Activated CD8-positive, alpha-beta memory T cell treated with anti-CD3 and anti-CD28 coated beads, Interleukin-2, amount 50 U/mL, for 1 hour (primary cell): Measurements from ENCODE around the gene PTPRK.

ENCODE experiments used
- DNase-seq: peaks from one replicate; pipeline ENCODE4 v3.0.0-alpha.2; 2020; ENCODE audit errors: extremely low read depth

The PTPRK gene

DNA sequence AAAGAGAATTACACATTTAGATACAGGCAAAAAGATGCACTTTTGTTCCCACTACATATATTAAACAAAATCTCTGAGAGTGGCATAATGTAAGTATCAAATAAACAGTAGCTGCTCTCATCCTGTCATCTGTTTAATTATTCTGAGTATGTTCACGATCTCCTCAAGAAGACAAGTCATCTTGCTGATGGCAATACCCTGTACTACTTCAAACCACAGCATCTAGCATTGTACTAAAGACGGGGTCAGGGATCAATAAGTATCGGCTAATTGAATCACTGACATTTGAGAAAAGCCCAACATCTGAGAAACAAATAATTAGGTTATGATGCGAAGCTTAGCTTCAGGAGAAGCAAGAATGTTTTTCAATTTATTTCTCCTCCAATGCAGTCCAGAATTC lies 175.1 kb downstream of the PTPRK start:
- no peak for DNase-seq

DNA sequence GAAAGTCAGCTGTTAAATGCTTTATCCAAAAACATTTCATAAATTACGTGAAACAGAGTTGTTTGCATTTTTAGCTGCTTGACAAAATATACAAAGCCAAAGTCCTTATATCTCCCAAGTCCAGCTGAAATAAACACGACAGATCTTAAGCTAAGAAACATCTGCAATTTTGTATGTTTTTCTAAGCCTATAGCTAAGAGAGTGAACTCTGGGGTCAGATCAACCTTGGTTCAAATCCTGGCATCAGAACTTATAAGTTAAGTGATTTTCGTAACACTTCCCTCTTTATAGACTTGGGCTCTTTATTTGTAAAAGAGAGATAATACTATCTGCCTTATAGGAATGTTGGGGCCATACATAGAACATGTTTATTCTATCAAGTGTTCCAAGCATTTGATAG lies 176.7 kb downstream of the PTPRK start:
- DNase-seq = no peak

DNA sequence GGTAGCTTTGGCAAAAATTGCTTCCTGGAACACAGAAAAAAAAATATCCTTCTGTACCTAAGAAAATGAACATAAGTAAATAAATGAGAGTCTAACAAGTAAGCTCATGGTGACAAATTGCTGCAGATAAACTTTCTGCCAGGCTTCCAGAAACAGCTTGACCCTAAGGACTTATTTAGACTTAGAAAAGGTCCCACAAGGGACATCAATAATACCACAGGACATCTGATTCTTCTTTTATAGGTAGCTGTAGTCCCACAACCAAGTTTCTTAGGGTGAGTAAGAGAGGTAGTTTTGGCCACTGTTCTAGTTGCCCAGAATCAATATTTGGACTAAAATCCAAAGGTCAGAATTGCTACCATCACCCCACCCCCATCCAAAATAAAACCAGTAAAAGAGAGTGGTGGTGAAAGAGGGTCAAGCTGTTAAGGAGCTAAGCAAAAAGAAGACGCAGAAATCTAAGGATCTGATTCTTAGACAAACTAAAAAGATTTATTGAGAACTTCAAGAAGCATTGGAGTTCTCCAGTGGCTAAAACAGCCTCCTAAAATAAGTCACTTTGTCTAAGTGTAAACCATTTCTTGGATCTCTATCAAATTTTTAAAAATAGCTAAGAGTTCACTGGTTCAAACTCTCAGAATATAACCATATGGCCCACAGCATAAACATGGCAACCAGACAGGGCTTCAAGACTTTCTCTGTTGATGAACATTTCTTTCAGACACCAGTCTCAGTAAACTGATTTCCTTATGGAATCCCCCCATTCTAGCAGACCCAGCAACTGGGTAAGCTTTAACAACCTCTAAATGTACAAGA lies 180.6 kb downstream of the PTPRK start:
- no peak for DNase-seq

DNA sequence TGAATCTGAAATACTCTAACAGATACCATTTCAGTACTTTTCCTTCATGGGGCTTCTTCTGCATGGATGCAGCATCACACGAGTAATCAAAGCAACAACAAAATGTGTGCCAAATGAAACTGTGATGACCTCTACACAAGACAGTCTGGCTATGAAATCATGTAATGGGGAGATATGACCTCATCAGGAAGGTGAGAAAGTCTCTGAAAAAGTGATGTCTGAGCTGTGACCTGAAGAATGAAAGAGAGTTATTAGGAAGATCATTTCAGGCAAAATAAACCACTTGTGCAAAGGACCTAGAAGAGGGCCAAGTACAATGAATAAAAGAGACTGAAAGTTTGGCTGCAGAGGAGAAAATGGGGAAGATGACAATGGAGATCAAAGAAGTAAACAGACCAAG lies 182.8 kb downstream of the PTPRK start:
- no peak for DNase-seq

DNA sequence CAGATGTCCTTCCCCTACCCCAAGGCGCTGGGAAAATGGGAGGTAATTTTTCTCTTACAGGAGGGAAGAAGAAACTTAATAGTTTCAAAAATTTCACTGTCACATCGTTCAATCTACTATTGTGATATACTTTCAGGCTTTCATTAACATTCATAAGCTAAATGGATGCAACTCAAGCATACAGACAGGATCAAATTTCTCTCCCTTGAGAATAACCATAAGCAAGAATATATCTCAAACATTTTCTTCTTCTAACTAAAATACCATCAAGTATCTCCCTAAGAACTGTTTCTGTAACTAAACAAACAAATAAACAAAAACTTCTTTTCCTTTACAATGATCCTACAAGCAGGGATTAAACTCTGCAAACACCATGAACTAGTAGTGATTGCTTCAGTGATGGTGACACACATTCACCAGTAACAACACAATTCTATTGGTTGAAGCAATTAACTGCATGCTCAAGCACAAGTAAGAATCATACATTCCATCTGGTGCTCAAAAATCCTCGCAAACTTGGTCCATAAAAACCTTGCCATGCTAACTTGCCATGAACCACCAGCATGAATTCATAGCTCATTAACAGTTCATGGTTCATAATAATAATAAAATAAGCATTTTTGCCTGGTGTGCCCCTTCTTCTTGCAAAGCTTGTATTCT lies 183.8 kb downstream of the PTPRK start:
- DNase-seq = no peak

DNA sequence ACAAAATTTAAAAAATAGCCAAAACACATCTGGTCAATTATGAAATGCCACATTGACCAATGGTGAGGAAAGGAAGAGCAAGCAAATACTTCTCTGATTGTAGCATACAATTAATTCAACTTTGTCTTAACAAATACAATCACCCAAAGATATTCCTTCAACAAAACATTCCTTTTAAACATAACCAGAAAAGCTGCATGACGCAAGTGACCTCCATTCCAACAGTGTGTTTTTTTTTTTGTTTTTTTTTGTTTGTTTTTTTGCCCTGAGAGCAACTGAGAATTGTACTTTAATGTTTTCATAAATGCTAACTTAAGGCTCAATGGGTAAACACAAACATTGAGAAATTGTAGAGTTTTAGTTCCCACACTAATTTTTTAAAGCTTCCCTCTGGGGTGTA lies 184.4 kb downstream of the PTPRK start:
- DNase-seq = no peak

DNA sequence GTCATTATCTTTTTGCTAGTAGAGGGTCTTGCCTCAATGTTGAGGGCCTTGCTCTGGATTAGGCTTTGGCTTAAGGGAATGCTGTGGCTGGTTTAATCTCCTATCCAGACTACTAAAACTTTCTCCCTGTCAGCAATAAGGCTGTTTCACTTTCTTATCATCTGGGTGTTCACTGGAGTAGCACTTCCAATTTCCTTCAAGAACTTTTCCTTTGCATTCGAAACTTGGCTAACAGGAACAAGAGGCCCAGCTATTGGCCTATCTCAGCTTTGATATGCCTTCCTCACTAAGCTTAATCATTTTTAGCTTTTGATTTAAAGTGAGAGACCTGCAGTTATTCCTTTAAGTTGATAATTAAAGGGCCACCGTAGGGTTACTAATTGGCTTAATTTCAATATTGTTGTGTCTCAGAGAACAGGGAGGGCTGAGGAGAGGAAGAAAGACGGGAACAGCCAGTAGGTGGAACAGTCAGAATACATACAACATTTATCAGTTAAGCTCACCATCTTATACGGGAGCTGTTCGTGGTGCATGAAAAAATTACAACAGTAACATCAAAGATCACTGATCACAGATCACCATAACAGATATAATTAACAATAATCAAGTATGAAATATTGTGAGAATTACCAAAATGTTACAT lies 186.7 kb downstream of the PTPRK start:
- DNase-seq = no peak

DNA sequence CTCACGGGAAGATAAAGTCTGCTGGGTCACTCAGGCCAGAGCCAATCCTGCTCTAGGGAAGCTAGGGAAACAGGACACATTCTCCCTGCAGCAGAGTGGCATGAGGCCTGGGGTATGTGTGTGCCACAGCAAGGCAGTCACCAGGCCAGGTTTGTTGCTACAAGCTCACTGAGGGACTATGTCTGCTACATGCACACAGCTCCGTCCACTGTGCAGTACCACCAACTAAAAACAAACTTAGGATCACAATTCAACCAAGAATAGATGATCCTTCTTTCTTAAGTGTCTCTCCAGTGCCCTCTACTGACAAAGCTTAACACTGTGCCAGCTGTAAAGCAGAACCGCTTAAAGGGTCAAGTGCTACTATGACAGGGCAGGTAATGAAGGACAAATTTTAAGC lies 192.5 kb downstream of the PTPRK start:
- DNase-seq = no peak

DNA sequence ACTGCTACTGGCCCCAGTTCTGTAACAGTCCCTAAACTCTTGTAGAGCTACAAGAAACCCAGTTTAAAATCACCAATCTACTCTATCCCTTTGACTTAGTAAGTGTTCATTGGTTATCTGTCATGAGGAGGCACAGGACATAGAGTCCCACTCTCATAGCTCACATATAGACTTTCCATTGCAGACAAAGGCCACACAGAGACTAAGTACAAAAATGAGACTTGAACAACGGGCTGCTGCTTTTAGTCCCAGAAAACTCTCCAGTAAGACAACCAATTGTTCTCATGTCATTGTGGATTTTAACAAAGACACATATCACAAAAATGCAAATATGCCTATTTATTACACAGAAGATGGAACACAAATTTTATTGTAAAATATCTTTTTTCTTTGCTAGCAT lies 197.4 kb downstream of the PTPRK start:
- no peak for DNase-seq

DNA sequence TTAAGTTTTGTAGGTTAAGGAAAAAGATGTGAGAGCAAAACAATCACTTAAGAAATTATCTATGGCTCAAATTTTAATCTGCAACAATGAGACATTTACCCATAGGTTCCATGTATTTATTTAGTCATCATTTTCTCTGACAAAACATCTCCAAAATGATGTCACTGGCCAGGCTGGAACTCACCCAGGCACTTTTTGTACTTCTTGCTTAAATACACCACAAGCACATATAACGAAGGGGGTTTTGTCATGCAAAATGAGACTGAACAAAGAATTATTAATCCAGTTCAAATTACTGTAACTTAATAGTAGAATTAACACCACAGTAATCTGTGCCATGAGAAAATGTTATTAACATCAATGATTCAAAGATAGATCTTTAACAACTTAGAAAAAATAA lies 200.5 kb downstream of the PTPRK start:
- no peak for DNase-seq

DNA sequence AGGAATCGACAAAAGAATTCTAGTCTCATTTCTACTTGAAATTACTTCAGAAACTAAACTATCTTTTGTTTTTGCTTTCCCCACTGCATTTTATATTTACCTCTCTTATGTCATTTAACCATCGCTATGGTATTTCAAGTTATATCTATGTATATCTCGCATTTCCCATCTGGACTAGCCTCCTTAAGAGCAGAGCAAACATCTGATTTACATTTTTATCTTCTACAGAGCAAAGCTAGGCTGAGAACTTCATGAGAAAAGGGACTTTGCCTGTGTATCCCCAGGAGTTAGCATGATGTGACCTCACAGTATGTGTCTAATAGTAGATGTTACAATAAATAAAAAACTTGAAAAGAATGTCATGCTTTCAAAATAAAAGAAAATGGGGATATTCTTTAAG lies 201.2 kb downstream of the PTPRK start:
- no peak for DNase-seq

DNA sequence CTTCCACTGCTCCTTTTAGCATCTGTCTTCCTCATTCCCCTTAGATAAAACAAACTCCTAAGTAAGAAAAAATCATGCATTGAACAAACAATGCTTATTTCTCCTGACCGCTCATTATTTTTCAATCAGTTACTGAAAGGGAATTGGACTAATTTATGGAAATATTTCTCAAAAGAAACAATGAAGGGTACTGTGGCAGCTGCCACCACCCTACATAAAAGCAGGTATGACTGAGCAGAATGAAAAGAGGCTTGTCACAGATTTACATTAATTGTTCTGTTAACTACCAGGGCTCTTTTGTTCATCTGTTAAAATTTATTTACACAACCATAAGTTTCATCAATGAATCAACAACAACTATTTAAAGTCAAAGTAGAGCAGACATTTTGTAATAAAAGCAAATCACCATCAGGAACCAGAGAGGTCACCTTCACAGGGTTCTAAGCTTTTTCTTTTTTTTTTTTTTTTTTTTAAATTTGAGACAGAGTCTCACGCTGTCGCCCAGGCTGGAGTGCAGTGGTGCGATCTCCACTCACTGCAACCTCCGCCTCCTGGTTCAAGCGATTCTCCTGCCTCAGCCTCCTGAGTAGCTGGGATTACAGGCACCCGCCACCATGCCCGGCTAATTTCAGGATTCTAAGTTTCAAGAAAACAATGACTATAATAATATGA lies 204.0 kb downstream of the PTPRK start:
- DNase-seq = no peak

DNA sequence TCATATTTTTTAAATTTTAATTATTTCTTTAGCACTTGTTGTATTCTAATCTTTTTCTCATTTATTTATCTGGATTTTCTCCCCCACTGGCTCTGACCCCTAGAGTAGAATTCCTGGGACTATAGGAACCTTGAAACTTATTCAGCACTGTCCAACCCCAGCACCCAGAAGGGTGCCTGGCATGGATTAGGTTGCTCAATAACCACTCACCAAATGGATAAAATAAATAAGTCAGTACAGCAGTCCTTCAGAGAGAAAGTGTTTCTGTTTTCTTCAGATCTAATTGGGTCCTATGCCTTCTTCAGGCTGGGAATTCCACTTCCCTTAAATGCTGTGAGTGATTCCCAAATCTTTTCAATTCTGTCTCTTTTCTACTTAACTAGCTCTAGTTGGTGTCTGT lies 206.2 kb downstream of the PTPRK start:
- DNase-seq = no peak

DNA sequence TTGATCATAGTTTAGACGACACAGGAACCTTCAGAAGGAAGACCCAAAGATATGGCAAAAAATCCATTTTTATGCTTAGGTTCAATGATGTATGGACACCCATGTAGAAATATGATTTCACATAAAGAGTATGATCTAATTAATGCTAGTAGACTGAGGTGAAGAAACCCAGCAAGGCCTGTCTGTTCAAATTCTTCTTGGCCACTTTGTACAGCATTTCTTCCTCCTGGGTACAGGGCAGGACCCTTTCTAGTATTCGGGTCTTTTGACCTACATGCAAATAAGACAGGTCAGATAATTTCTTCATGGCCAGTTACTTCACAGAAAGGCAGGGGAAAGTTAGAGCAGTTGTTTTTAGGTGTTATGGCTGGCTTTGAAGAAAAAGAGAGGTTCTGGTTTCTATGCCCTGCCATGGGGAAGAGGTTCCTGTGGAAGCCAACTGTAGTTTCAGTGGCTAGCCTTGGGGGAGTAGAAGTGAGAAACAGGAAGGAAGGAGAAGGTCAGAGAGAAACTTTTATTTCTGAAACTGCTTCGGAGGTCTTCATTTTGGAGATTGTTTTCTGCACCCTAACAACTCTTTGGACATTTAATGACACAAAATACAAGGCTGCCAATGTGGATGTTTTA lies 208.3 kb downstream of the PTPRK start:
- DNase-seq = no peak

DNA sequence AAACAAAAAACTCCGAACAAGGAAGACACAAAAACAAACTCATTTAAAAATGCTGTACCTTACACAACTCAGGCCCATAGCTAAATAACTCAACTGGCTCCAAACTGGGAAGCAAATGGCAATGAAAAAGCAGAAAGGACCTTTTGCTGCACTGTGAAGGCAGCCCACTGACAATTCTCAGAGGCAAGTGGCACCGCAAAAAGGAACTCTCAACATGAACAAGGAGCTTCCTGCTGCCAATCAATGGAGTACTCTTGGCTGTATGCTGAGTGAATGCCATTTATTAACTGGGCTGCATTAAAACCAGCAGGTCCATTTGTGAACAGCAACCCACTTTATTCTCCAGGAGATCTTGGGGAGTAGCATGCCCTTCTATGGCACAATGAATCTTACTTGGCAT lies 209.9 kb downstream of the PTPRK start:
- DNase-seq = no peak

DNA sequence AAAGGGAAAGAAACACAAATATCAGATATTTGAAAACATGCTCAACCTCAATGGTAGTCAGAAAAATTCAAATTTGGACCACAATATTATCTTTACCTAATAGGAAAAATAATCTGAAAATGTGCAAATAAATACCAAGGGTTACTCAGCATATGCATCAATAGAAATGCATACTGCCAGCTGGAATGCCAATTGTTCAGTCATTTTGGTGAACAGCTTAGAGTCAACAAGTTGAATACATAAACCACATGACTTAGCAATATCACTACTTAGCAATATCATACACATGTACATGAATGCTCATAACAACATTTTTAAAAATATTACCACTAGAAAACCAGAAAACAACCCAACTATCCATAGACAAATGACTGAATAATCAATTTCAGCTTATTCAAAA lies 212.7 kb downstream of the PTPRK start:
- DNase-seq = no peak

DNA sequence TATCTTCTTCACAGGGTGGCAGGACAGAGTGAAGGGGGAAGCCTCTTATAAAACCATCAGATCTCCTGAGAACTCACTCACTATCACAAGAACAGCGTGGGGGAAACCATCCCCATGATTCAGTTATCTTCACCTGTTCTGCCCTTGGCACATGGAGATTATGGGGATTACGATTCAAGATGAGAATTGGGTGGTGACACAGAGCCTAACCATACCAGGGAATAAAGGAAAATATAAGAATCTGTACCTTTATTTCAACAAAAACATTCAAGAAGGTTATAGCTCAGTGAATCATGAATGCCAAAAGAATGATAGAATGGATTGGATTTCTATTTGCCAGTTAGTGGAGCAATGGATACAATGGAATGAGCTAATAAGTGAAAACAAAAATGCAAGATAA lies 214.4 kb downstream of the PTPRK start:
- DNase-seq = no peak

DNA sequence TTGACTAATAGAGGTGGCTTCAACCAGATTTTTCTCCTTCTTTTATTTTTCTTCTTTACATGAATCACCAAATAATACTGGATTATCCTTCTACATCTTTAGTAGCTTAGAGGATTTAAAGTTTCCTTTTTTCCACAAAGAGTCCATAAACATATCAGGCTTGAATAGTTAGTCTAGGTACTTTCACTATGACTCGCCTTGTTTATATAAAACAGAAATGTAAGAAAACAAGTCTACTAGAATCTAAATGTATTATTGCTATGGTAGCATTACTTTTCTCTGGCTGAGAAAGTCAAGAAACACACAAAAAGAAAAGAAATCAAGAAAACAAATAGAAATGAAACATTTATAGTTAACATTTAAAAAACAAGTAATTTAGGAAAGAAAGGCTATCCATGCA lies 215.2 kb downstream of the PTPRK start:
- DNase-seq = no peak

DNA sequence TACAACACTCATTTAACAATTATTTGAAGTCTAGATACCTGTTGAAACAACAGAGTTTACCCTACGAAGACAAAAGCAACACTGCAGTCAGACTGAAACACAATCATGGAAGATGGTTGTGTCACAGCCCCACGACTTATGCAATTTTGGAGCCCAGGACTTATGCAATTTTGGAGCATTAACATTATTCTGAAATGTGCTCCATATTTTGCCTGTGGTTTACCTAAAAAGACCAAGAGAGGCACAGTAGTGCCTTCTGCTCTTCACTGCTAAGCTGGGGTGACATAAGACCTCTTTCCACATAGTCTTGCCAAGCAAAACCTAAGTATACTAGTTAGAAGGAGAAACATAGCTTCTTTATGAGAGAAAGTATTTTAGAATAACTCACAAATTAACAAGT lies 216.5 kb downstream of the PTPRK start:
- DNase-seq = no peak

DNA sequence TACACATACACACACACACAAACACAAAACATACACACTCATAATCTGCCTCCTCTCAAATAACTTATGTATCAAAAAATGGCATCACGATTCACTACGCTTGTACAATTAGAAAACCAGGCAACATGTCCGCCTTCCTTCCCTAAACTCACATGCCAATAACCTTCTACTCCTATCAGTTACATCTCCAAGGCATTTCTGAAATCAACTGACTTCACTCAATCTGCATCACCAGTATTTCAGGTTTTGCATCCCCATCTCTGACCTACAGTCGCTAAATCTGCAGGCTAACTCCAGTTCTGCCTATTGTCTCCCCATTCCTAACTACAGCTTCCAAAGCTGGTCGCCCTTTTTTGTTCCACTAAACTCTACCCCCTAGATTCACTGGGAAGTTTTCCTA lies 217.5 kb downstream of the PTPRK start:
- DNase-seq = no peak

DNA sequence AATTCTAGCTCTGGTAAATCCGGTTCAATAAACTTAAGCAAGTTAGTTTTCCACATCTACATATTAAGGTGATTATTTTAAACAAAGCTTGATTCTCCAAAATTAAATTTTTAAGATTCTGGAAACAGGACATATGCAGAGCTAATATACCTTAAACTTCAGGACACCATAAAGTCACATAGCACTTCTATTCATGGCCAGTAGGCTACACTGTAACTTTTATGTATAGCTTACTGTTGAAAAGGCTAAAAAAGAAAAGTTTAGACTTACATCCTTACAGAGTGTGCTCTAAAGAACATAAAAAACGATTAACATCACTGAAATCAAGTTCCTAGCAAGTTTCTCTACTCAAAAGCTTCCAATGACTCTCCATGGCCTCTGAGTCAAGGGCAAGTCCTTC lies 224.7 kb downstream of the PTPRK start:
- DNase-seq = no peak

DNA sequence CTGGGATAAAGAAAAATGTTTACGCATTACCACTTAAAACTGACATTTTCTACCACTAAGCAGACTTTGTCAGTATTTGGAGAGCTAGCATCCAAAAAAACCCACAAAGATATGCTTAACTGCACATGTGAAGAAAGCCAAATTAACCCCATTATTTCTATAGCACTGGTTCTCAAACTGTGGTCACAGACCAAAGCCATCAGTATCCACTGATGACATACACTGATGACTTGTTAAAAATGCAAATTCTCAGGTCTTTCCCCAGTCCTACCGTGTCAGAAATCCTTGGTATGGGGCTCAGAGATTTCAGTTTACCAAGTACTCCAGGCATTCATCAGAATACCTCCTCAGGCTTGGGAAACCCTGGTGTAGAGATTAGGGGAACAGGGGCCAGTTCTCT lies 230.2 kb downstream of the PTPRK start:
- no peak for DNase-seq
